Activated naive CD4-positive, alpha-beta T cell treated with anti-CD3 and anti-CD28 coated beads, Interleukin-2, amount 50 U/mL, for 24 hours (primary cell): Measurements from ENCODE around the gene IFNK.
A peak's percentile ranks its signal among the peaks of the same experiment; 100 is the strongest.

Experiments used
- H3K27ac Mint-ChIP-seq: one replicate; pipeline ENCODE4 v1.8.0; 2021; ENCODE audit warnings: mild to moderate bottlenecking, mixed read lengths
- H3K27me3 Mint-ChIP-seq: one replicate; pipeline ENCODE4 v1.8.0; 2021; ENCODE audit warnings: mixed read lengths
- H3K36me3 Mint-ChIP-seq: one replicate; pipeline ENCODE4 v1.8.0; 2021; ENCODE audit warnings: mixed read lengths
- H3K4me1 Mint-ChIP-seq: one replicate; pipeline ENCODE4 v1.8.0; 2021; ENCODE audit warnings: mixed read lengths
- H3K4me3 Mint-ChIP-seq: one replicate; pipeline ENCODE4 v1.8.0; 2021; ENCODE audit warnings: mild to moderate bottlenecking, mixed read lengths
- H3K9me3 Mint-ChIP-seq: one replicate; pipeline ENCODE4 v1.8.0; 2021; ENCODE audit warnings: mixed read lengths

The IFNK gene

DNA sequence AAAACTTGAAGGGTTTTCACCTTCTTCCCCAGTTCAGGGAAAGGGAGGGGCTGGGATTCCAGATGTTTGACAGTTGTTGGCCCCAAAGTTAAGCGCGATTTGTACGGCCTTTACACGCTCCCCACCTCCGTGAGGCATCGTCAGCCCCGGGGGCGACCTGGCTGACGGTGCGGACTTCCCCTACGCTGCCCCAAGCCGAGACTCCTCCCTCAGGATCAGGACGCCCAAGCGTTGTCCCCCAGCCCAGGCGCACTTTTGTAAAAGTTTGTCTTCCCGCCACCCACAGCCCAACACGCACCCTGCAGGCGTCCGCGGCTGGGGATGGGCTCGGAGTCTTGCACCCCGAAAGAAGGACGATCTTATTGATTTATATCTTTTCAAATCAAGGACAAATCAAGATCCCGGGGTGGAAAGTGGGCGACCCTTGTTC is 4.8 kb downstream of the IFNK start:
- Mint-ChIP-seq H3K4me1 (peaks cover 5% of the 10 kb centered on the region), H3K9me3 (no peaks in the 10 kb centered on the region), H3K27me3 (peaks cover 3% of the 10 kb centered on the region), H3K4me3 (peak overlapping the region; percentile 87), H3K27ac (peak overlapping the region; percentile 66), H3K36me3 (peaks cover 2% of the 10 kb centered on the region)

DNA sequence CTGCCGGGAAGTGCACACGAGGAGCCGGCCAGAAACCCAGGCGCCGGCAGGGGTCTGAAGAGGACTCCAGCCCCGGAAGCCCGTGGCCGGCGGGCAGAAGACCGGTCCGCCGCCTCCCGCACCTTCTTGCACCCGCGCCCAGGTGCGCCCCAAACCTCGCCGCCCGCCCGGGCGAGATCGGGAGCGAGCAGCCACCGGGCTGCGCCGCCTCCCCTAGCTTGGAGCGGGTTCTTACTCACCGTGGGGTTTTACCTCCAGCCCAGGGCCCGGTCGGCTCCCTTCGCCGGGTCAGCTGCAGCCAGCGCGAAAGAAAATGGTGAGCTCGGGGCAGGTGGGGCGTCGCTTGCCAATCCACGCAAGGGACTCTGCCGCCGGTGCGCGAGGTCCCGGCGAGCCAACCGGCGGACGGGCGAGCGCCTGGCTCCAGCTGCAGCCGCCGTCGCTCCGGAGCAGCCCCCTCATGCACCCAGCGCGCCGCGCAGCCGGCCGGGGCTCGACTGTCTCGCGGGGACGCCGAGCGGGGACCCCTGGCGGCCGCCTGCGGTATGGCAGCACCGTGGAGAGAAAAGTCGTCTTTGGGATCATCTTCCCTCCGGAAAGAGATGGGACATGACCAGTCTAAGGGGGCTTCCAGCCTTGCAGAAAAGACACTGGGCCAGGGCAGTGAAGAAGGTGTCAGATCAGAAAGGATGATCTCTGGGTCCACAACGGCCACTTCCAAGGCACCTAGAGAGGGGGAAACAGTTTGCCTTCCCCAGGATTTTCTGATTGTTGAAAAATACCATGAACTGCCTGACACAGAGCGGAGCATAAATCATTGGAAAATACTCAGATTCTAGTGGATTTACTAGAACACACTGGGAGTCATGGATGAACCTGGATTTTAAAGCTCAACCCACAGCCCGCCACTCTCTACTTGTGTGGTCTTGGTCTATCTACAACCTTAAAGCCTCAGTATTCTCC is 5.5 kb downstream of the IFNK start, which contains the start of gene MOB3B:
MOB3B (minus strand) TSS at position 499 of the 963 bp plus-strand sequence. CDS start 74,264 bp downstream, outside the sequence.
- Mint-ChIP-seq H3K4me3 (peak within 1 kb of the TSS; percentile 87), H3K36me3 (peaks cover 4% of the 10 kb centered on the region), H3K4me1 (peaks cover 5% of the 10 kb centered on the region), H3K9me3 (no peaks in the 10 kb centered on the region), H3K27ac (peak within 1 kb of the TSS; percentile 66), H3K27me3 (peaks cover 3% of the 10 kb centered on the region)

DNA sequence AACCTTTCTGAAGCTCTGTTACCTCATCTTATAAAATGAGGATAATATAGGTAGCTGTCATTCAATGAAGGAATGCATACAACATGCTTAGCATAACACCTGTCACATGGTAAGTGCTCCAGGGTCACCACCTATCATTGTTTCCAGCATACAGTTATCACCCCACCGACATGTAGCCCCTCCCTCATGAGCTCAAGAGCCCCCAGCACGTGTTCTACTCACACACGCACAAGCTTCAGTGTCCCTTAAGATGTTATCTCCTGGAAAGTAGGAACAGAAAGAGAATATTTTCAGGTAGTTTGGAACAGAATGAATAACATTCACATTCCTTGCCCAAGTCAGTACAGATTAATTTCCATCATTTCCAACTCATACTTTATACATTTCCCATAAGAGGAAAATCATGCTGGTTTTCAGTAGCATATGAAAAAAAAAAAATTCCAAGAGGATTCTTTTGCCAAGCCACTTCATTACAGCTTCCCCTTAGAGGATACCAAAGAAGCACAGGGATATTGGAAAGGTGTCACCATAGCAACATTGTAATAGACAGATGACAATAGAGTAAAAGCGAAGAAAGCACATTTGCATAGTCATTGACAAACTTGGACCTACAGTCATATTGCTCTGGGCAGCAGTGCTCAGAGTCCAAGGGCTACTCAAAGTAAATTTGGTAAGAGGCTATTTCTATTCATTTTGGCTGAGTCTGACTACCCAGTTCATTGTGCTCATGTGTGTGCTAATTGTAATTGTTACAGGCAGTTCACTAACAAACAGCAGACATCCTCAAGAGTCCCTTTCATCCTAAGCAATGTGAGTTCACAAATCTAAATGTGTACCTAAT is 7.0 kb downstream of the IFNK start:
- no peak overlapping the region for H3K4me3 Mint-ChIP-seq
- peaks cover 4% of the 10 kb centered on the region for H3K36me3 Mint-ChIP-seq
- no peaks in the 10 kb centered on the region for H3K9me3 Mint-ChIP-seq
- H3K4me1 Mint-ChIP-seq, result peaks cover 5% of the 10 kb centered on the region
- H3K27me3 Mint-ChIP-seq, result peaks cover 3% of the 10 kb centered on the region
- H3K27ac Mint-ChIP-seq, result no peak overlapping the region

DNA sequence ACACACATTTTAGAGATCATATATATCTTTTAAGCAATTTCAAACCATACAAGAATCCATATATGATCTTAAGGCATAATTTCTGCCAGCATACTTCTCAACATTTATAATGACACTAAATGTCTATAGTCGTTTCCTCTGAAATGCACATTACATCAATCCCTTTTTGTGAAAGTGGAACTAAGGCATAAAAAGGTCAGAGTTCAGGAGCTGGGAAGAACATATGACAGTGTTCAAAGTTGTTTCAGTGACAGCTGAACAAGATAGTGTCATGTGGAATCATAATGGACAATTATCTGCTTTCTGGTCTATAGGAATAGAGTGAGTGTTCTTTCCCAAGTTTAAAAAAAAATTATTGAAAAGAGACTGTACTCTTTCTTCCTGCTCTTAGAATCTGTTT is 8.0 kb downstream of the IFNK start:
- Mint-ChIP-seq H3K4me3 (no peak overlapping the region), H3K9me3 (no peaks in the 10 kb centered on the region), H3K27ac (no peak overlapping the region), H3K36me3 (peaks cover 4% of the 10 kb centered on the region), H3K27me3 (peaks cover 3% of the 10 kb centered on the region), H3K4me1 (peaks cover 5% of the 10 kb centered on the region)

DNA sequence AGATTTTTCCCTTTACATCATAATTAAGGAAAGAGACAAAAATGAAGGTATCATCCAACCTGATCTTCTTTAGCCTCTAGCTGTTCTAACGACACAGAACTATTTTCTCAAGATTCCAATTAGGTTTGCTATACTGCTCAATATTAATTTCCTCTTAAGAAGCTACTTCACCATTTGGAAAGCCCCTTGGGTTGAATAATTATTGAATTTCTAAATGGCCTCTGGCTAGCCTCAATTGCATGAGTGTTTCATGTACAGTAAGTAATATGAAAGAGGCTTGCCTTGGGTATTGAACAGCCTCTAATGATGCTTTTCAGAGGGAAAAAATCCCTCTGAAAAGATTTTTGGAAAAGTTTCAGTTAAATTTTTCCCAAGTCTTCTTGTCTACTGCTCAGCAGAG is 9.2 kb downstream of the IFNK start:
- Mint-ChIP-seq H3K27me3 (no peaks in the 10 kb centered on the region), H3K36me3 (peaks cover 6% of the 10 kb centered on the region), H3K4me3 (no peak overlapping the region), H3K9me3 (no peaks in the 10 kb centered on the region), H3K27ac (no peak overlapping the region), H3K4me1 (peaks cover under 1% of the 10 kb centered on the region)

DNA sequence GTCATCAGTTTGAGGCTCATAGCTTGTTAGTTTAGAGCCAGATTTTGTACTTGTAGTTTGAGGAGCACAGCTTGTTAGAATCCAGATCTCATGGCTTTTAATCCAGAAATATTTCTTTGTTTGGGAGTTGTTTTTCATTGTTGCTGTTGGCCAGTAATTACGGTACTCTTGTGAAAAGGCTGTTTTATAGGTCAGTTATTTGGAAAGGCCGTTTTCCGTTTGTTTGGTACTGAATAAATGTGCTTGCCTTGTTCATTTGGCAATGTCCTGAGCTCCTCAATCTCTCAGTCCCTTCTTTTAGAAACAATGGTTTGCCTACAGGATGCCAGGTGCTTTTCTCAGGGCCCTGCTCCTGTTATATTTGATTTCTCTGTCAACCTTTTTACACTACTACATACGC is 10.0 kb downstream of the IFNK start:
- no peak overlapping the region for H3K27ac Mint-ChIP-seq

DNA sequence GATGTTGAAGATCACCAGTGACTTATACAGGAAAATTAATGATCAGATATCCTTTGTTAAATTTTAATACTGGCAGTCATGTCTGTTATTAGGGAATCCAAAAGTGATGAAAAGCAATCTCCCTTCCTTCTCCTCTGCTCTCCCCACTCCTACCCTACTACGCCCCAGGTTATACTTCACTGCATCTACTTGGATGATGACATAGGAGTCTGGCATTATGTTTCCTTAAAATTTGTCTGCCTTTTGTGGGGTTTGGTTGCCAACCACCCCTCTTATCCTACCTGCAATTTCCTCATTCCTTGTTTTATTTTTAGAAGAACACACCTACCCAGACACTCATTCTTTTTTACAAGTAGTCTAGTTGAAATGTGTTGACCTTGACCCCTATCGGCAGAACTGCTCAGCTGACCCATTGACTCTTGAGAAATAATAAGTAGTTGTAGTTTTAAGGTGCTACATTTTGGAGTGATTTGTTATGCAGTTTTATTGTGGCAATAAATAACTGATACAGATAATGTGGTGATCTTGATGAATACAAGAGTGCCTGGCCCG is 10.6 kb downstream of the IFNK start:
- no peaks in the 10 kb centered on the region for H3K27me3 Mint-ChIP-seq
- H3K4me3 Mint-ChIP-seq, result no peak overlapping the region
- H3K4me1 Mint-ChIP-seq, result no peaks in the 10 kb centered on the region
- no peak overlapping the region for H3K27ac Mint-ChIP-seq
- H3K9me3 Mint-ChIP-seq, result no peaks in the 10 kb centered on the region
- peaks cover 6% of the 10 kb centered on the region for H3K36me3 Mint-ChIP-seq

More for the DNA sequence above, 10.0 kb downstream of the IFNK start:
- Mint-ChIP-seq H3K4me1 (no peaks in the 10 kb centered on the region), H3K4me3 (no peak overlapping the region), H3K27me3 (no peaks in the 10 kb centered on the region), H3K9me3 (no peaks in the 10 kb centered on the region), H3K36me3 (peaks cover 6% of the 10 kb centered on the region)

DNA sequence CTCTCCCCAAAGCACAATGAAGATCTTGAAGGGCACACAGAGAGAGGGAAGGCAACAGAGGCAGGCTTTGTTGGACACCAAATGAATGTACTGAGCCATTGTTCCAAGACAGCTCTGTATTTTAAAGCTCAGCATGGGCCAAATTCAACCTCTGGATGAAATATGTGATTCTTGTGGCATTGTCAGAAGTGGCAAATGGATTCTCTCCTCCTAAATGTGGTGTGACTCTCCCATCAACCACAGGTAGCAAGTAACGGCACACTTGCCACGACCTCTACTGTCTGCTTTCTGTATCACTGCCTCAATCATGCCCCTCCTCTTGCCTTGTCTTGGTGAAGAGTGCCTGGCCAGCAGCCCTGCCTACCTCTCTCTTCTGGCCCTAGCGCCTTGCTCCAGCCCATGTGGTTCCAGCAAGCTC is 11.6 kb downstream of the IFNK start:
- Mint-ChIP-seq H3K9me3 (no peaks in the 10 kb centered on the region), H3K36me3 (peaks cover 6% of the 10 kb centered on the region), H3K27me3 (no peaks in the 10 kb centered on the region), H3K4me3 (no peak overlapping the region), H3K4me1 (no peaks in the 10 kb centered on the region), H3K27ac (no peak overlapping the region)

DNA sequence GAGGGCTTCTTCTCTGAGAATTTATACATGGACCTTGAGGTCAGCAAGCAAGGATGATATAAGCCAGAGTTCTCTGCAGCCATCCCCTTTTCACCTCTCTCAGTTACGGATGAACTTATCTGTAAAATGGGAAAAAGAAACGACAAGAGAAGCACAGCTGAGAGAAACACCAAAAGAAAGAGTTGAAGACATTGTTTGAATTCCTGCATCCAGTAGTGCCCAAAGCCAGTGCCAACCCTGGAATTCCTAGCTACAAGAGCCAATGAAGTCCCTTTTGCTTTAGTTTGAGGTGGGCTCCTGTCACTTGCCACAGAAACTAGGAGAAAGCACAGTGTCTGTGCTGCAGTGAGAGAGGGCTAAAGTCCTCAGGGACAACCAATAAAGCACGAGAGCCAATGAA is 12.1 kb downstream of the IFNK start:
- no peaks in the 10 kb centered on the region for H3K9me3 Mint-ChIP-seq
- no peak overlapping the region for H3K27ac Mint-ChIP-seq
- peaks cover 3% of the 10 kb centered on the region for H3K36me3 Mint-ChIP-seq
- H3K4me1 Mint-ChIP-seq, result no peaks in the 10 kb centered on the region
- H3K27me3 Mint-ChIP-seq, result no peaks in the 10 kb centered on the region
- no peak overlapping the region for H3K4me3 Mint-ChIP-seq

DNA sequence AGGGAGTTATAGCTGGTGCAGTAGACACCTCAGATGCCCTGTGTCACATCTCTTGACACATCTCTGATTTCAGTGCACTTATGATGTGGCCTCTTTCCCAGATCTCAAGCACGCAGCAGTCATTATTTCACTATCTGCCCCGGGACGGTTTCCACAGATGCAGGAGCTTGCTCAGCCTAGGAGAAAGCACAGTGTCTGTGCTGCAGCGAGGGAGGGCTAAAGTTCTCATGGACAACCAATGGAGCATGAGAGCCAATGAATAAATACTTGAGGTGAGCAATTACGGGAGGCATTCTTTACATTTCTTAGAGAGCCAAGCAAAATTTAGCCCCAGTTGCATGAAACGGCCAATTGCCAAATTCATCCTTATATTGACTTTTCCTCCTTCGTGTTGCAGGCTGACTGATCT is 12.9 kb downstream of the IFNK start:
- Mint-ChIP-seq H3K27ac (no peak overlapping the region), H3K36me3 (peaks cover 3% of the 10 kb centered on the region), H3K4me3 (no peak overlapping the region), H3K27me3 (no peaks in the 10 kb centered on the region), H3K9me3 (no peaks in the 10 kb centered on the region), H3K4me1 (no peaks in the 10 kb centered on the region)

DNA sequence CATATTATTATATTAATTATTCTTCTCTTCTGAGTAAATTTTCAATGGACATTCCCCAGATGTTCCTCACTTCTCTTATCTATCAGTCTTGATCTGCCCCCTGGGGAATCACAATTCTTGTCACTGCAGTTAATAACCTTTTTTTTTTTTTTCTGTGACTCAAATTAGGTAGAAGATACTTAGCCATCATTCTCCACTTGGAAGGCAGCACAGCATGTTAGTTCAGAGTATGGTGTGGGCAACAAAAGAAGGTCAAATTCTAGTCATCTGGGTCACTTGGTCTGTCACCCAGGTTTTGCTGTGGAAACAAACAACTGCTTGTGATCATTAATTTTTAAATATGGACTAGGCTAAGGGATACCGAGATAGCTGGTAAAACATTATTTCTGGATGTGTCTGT is 13.7 kb downstream of the IFNK start:
- H3K4me1 Mint-ChIP-seq, result no peaks in the 10 kb centered on the region
- H3K27me3 Mint-ChIP-seq, result no peaks in the 10 kb centered on the region
- peaks cover 5% of the 10 kb centered on the region for H3K36me3 Mint-ChIP-seq
- H3K4me3 Mint-ChIP-seq, result no peak overlapping the region
- H3K27ac Mint-ChIP-seq, result no peak overlapping the region
- no peaks in the 10 kb centered on the region for H3K9me3 Mint-ChIP-seq

DNA sequence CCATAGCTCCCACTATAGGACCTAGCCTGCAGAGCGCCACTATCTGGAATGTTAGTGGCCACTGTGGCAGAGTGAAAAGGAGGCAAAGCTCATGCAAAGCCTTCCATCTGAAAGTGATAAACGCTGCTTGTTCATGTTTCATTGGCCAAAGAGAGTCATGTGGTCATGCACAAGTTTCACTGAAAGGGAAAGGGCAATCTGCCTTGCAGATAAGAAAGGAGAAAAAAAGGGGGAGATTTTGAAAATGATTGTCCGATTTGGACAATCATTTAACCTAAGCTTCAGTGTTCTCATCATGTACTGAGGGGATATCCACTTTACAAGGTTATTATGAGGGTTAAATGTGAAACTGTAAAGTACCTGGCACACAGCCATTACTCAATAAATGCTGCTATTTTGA is 14.6 kb downstream of the IFNK start:
- no peak overlapping the region for H3K4me3 Mint-ChIP-seq
- no peaks in the 10 kb centered on the region for H3K9me3 Mint-ChIP-seq

DNA sequence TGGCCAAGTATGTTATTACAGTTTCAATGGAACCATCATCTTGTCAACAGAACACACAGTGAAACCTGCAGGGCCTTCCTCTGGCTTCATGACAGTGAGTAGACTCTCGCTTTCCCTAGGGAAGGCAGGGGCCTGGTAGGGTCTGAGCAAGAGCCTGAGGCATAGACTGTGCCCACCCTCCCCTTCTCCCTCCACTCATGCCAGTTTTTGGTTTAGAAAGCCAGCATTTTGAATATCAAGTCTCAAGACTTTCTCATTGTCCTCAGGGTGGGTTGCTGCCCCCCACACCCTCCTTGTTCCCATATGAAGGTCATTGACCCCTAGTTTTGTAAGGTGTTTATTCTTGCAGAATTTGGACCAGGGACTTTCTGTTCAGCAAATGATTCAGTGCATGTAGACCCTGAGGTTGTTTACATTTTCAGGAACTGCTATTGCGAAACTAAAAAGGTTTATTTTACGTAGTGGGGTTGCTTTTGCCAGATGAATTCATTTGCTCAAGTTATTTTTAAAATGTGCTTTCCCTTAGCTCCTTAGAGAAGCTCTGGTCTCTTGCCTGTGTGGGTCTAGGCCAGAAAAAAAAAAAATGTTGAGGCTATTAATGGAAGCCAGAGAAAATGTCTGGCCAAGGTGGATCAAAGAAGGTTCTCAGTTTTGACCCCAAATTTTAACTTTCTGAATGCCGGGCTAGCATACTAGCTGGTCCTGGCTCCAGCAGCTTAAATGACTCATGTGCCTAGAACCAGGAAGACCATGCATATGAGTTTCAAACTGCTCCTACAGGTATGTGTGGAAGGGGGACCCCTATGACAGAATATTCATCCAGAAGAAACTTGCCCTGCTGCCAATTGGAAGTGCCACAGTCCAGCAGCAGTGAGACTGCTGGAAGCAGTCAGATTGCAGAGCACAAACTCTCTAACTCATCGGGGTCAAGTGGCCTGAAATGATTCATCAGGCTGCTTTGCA is 15.7 kb downstream of the IFNK start:
- Mint-ChIP-seq H3K4me1 (no peaks in the 10 kb centered on the region), H3K27ac (no peak overlapping the region), H3K4me3 (no peak overlapping the region), H3K36me3 (peaks cover 11% of the 10 kb centered on the region), H3K9me3 (no peaks in the 10 kb centered on the region), H3K27me3 (no peaks in the 10 kb centered on the region)

More for the DNA sequence above, 14.6 kb downstream of the IFNK start:
- H3K27ac Mint-ChIP-seq, result peak overlapping the region; percentile 71
- peaks cover 7% of the 10 kb centered on the region for H3K36me3 Mint-ChIP-seq
- no peaks in the 10 kb centered on the region for H3K27me3 Mint-ChIP-seq
- no peaks in the 10 kb centered on the region for H3K4me1 Mint-ChIP-seq

DNA sequence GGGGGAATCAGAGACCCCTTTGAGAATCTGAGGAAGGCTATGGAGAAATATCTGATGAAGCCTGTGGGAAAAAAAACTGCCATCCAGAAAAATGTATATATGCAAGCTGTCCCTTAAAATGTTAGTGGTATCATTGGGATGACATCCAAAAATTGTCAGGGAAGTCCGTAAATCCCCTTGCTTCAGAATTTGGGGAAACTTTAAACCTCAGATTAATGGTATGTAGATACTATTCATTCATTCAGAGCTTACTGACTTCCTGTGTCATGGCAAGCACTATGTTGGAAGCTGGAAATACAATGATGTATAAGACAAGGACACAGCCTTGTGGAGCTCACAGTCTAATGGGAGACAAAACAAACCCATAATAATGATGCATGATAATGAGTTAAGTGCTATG is 16.4 kb downstream of the IFNK start:
- Mint-ChIP-seq H3K27me3 (no peaks in the 10 kb centered on the region), H3K4me3 (no peak overlapping the region), H3K27ac (no peak overlapping the region), H3K9me3 (no peaks in the 10 kb centered on the region), H3K36me3 (peaks cover 12% of the 10 kb centered on the region), H3K4me1 (no peaks in the 10 kb centered on the region)

DNA sequence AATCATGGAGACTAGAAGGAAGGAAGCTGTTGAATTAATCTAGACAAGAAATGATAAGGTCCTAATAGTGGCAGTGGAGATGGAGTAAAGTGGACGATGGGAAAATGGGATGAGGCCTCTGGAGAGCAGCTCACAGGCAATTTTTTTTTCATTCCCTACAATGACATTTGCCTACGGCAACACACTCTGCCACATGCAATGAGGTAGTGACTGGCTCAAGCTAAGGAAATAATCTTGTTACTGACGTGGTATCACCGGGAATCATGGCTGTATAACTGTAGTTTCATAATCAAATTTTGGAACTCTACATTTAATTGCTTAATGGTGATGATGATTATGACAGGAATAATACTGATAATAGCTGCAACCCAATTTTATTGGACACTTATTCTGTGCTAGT is 17.6 kb downstream of the IFNK start:
- Mint-ChIP-seq H3K4me3 (no peak overlapping the region), H3K27ac (no peak overlapping the region), H3K4me1 (no peaks in the 10 kb centered on the region), H3K27me3 (no peaks in the 10 kb centered on the region), H3K36me3 (peaks cover 12% of the 10 kb centered on the region), H3K9me3 (no peaks in the 10 kb centered on the region)
